SK-N-SH treated with all-trans-retinoic acid at 6 μM for 48 hours (cell line): ENCODE data around the gene SP110.

Experiments
- ATAC-seq: fragments of 200-7000 bp; cut with Tn5 transposase; 3 replicates; pipeline ENCODE4 v1.9.1; 2020; ENCODE audit warnings: mild to moderate bottlenecking, moderate library complexity
- ARNTL ChIP-seq: fragments of 450-650 bp; formaldehyde crosslinking; IDR thresholded peaks from 2 replicates; pipeline ENCODE4 v1.5.0; 2020; ENCODE audit warnings: low read depth, mild to moderate bottlenecking, moderate library complexity, borderline replicate concordance
- CREB5 ChIP-seq: fragments of 250-450 bp; sonication (Bioruptor Pico); IDR thresholded peaks from 2 replicates; pipeline ENCODE4 v1.5.1; 2020; ENCODE audit warnings: low read depth, mild to moderate bottlenecking, moderate library complexity
- CSRNP3 ChIP-seq: fragments of 250-450 bp; sonication (Bioruptor Pico); IDR thresholded peaks from 2 replicates; pipeline ENCODE4 v1.5.1; 2021; ENCODE audit warnings: mild to moderate bottlenecking, moderate library complexity
- ESRRG ChIP-seq: fragments of 250-450 bp; sonication (Bioruptor Pico); IDR thresholded peaks from 2 replicates; pipeline ENCODE4 v1.6.1; 2021; ENCODE audit warnings: mild to moderate bottlenecking
- GLIS3 ChIP-seq: fragments of 250-450 bp; sonication (Bioruptor Pico); IDR thresholded peaks from 2 replicates; pipeline ENCODE4 v1.5.0; 2020; ENCODE audit warnings: mild to moderate bottlenecking, moderate library complexity
- ISL1 ChIP-seq: fragments of 250-450 bp; sonication (Bioruptor Pico); IDR thresholded peaks from 2 replicates; pipeline ENCODE4 v2.1.2; 2022; ENCODE audit warnings: mild to moderate bottlenecking, moderate library complexity
- OSR1 ChIP-seq: fragments of 250-450 bp; sonication (Bioruptor Pico); IDR thresholded peaks from 2 replicates; pipeline ENCODE4 v1.8.0; 2022; ENCODE audit warnings: moderate library complexity, mild to moderate bottlenecking, inconsistent platforms
- POU6F1 ChIP-seq: fragments of 250-450 bp; sonication (Bioruptor Pico); IDR thresholded peaks from 2 replicates; pipeline ENCODE4 v1.8.0; 2021; ENCODE audit warnings: low read depth, mild to moderate bottlenecking, moderate library complexity, borderline replicate concordance
- PPARA ChIP-seq: fragments of 250-450 bp; sonication (Bioruptor Pico); IDR thresholded peaks from 2 replicates; pipeline ENCODE4 v1.5.0; 2020; ENCODE audit warnings: mild to moderate bottlenecking, borderline replicate concordance
- RARB ChIP-seq: fragments of 250-450 bp; sonication (Bioruptor Pico); IDR thresholded peaks from 2 replicates; pipeline ENCODE4 v1.8.0; 2021; ENCODE audit warnings: mild to moderate bottlenecking, moderate library complexity
- SNAI2 ChIP-seq: fragments of 250-450 bp; sonication (Bioruptor Pico); IDR thresholded peaks from 2 replicates; pipeline ENCODE4 v1.5.0; 2020; ENCODE audit warnings: mild to moderate bottlenecking, moderate library complexity
- TCF4 ChIP-seq: fragments of 250-450 bp; sonication (Bioruptor Pico); IDR thresholded peaks from 2 replicates; pipeline ENCODE4 v1.8.0; 2021; ENCODE audit warnings: mild to moderate bottlenecking, moderate library complexity, borderline replicate concordance
- TOX ChIP-seq: fragments of 250-450 bp; sonication (Bioruptor Pico); IDR thresholded peaks from 2 replicates; pipeline ENCODE4 v1.8.0; 2021; ENCODE audit warnings: mild to moderate bottlenecking, moderate library complexity, borderline replicate concordance
- TSHZ2 ChIP-seq: fragments of 250-450 bp; sonication (Bioruptor Pico); IDR thresholded peaks from 2 replicates; pipeline ENCODE4 v1.5.0; 2020; ENCODE audit warnings: mild to moderate bottlenecking, moderate library complexity
- ZC3H10 ChIP-seq: fragments of 250-450 bp; sonication (Bioruptor Pico); IDR thresholded peaks from 2 replicates; pipeline ENCODE4 v1.5.1; 2021; ENCODE audit warnings: mild to moderate bottlenecking, moderate library complexity
- ZFP3 ChIP-seq: fragments of 250-450 bp; sonication (Bioruptor Pico); IDR thresholded peaks from 2 replicates; pipeline ENCODE4 v1.5.0; 2020; ENCODE audit warnings: mild to moderate bottlenecking, moderate library complexity
- ZFP30 ChIP-seq: fragments of 450-650 bp; formaldehyde crosslinking; IDR thresholded peaks from 2 replicates; pipeline ENCODE4 v1.5.0; 2022; ENCODE audit warnings: mild to moderate bottlenecking, moderate library complexity
- ZNF565 ChIP-seq: fragments of 450-650 bp; formaldehyde crosslinking; conservative IDR thresholded peaks from 2 replicates; pipeline ENCODE4 v1.5.0; 2020; ENCODE audit warnings: low read depth, mild to moderate bottlenecking, moderate library complexity
- ZNF70 ChIP-seq: fragments of 450-650 bp; formaldehyde crosslinking; IDR thresholded peaks from 2 replicates; pipeline ENCODE4 v1.5.0; 2020; ENCODE audit warnings: mild to moderate bottlenecking, moderate library complexity
- ZNF8 ChIP-seq: fragments of 450-650 bp; formaldehyde crosslinking; IDR thresholded peaks from 2 replicates; pipeline ENCODE4 v1.5.0; 2020; ENCODE audit warnings: mild to moderate bottlenecking, moderate library complexity

Gene SP110

GRCh38 chr2:230231251-230231650, 11.5 kb upstream of the SP110 start (continued):
- TF ChIP-seq ISL1 (no peak), OSR1 (CRISPR knock-in tag) (no peak)
- TF ChIP-seq, all 23 proteins: peak for 0

- TF ChIP-seq TCF4 (CRISPR knock-in tag) (no peak), ESRRG (CRISPR knock-in tag) (no peak), ZFP30 (no peak), GLIS3 (no peak), POU6F1 (no peak), SNAI2 (CRISPR knock-in tag) (no peak), TOX (CRISPR knock-in tag) (no peak), ARNTL (CRISPR knock-in tag) (no peak), TSHZ2 (no peak), ZNF565 (CRISPR knock-in tag) (no peak), OSR1 (CRISPR knock-in tag) (no peak), ZNF8 (CRISPR knock-in tag) (no peak), RARB (CRISPR knock-in tag) (no peak), CSRNP3 (CRISPR knock-in tag) (no peak), CREB5 (CRISPR knock-in tag) (no peak)
- ATAC-seq = no peak
These were observed 10.9 kb upstream of the SP110 start for GRCh38 chr2:230230496-230231200.

GRCh38 chr2:230230087-230230486, 10.3 kb upstream of the SP110 start:
- TF ChIP-seq ZC3H10 (CRISPR knock-in tag) (no peak), POU6F1 (no peak), TSHZ2 (no peak), ARNTL (CRISPR knock-in tag) (no peak), CSRNP3 (CRISPR knock-in tag) (no peak), ZFP3 (no peak), ZNF70 (no peak), PPARA (no peak)
- no peak for ATAC-seq
